Stimulated activated CD4-positive, alpha-beta T cell treated with anti-CD3 and anti-CD28 coated beads, Interleukin-1b, Interleukin-23, amount 100 ng/mL, for 24 hours (primary cell): ENCODE measurements around the gene COL18A1.
"Not testable (repeated sequence)": the region's sequence is repeated elsewhere in the genome, so short reads cannot be mapped to it uniquely, and the experiment has no call there.

Experiments
- DNase-seq, 4 experiments: peaks; one replicate each; pipeline ENCODE4 v3.0.0-alpha.2; 2020; ENCODE audit warnings: low read depth in 4 of 4, low spot score in 1 of 4

The COL18A1 gene

GRCh38 chr21:45552696-45553391 lies 147.9 kb downstream of the COL18A1 start:
- no peak for DNase-seq

- DNase-seq, result peak; percentile 73 to 92 (median 80)
Observed at GRCh38 chr21:45554477-45555175, 149.7 kb downstream of the COL18A1 start.

GRCh38 chr21:45555251-45555556 lies 150.2 kb downstream of the COL18A1 start:
- no peak for DNase-seq

GRCh38 chr21:45555557-45556301 lies 150.8 kb downstream of the COL18A1 start:
- DNase-seq, result peak in 1 of 4 experiments; percentile 42

GRCh38 chr21:45556302-45556644 lies 151.3 kb downstream of the COL18A1 start:
- no peak for DNase-seq

GRCh38 chr21:45556645-45557615 lies 152.0 kb downstream of the COL18A1 start:
- no peak for DNase-seq

GRCh38 chr21:45557616-45558043 lies 152.7 kb downstream of the COL18A1 start:
- no peak for DNase-seq

- DNase-seq, result no peak
Observed at GRCh38 chr21:45558044-45558721, 153.2 kb downstream of the COL18A1 start.

GRCh38 chr21:45559216-45560105 lies 154.5 kb downstream of the COL18A1 start:
- DNase-seq, result no peak

GRCh38 chr21:45560106-45561021 lies 155.4 kb downstream of the COL18A1 start:
- no peak for DNase-seq

- DNase-seq, result not testable (repeated sequence)
Observed at GRCh38 chr21:45561241-45561640, 156.3 kb downstream of the COL18A1 start.

GRCh38 chr21:45562402-45562801 lies 157.4 kb downstream of the COL18A1 start:
- no peak for DNase-seq

- DNase-seq, result no peak
Observed at GRCh38 chr21:45562965-45563364, 158.0 kb downstream of the COL18A1 start.
